HL-60 (cell line): Measurements from ENCODE around the gene DERL2.

Experiments
- GABPA ChIP-seq: IDR thresholded peaks from 2 replicates; pipeline ENCODE4 v1.6.1; 2012; ENCODE audit warnings: low read depth
- POLR2AphosphoS5 ChIP-seq: IDR thresholded peaks from 2 replicates; pipeline ENCODE4 v1.6.1; 2012; ENCODE audit warnings: low read depth
- TF ChIP-seq, protein P1 (sequence below): IDR thresholded peaks from one replicate; pipeline ENCODE4 v1.5.1; 2011; ENCODE audit warnings: low read length, control low read depth, inconsistent platforms; ENCODE audit not compliant: insufficient read depth
- TF ChIP-seq, protein P2 (sequence below): IDR thresholded peaks from 2 replicates; pipeline ENCODE4 v1.6.1; 2012; ENCODE audit warnings: low read depth; ENCODE audit not compliant: insufficient replicate concordance

DNA sequence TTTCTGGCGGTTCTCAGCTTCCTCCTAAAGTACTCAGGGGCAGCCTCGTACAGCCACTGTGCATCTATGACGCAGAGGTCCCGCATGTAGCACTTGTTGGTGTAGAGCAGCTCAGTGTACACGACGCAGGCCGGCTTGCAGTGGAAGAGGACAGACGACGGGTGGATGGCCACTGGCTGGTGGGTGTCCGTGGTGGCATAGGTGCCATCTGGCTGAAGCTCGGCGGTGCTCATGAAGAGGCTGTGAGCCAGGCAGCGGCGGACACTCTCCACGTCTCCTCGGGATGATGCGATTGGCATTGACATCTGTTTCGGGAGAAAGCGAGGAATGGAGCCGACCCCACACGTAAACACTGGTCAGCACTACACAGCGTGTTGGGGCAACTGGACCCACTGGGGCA lies 41.8 kb downstream of the DERL2 start:
- TF ChIP-seq, protein P1, sequence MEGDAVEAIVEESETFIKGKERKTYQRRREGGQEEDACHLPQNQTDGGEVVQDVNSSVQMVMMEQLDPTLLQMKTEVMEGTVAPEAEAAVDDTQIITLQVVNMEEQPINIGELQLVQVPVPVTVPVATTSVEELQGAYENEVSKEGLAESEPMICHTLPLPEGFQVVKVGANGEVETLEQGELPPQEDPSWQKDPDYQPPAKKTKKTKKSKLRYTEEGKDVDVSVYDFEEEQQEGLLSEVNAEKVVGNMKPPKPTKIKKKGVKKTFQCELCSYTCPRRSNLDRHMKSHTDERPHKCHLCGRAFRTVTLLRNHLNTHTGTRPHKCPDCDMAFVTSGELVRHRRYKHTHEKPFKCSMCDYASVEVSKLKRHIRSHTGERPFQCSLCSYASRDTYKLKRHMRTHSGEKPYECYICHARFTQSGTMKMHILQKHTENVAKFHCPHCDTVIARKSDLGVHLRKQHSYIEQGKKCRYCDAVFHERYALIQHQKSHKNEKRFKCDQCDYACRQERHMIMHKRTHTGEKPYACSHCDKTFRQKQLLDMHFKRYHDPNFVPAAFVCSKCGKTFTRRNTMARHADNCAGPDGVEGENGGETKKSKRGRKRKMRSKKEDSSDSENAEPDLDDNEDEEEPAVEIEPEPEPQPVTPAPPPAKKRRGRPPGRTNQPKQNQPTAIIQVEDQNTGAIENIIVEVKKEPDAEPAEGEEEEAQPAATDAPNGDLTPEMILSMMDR: no peak
- no peak for TF ChIP-seq POLR2AphosphoS5
- TF ChIP-seq, protein P2, sequence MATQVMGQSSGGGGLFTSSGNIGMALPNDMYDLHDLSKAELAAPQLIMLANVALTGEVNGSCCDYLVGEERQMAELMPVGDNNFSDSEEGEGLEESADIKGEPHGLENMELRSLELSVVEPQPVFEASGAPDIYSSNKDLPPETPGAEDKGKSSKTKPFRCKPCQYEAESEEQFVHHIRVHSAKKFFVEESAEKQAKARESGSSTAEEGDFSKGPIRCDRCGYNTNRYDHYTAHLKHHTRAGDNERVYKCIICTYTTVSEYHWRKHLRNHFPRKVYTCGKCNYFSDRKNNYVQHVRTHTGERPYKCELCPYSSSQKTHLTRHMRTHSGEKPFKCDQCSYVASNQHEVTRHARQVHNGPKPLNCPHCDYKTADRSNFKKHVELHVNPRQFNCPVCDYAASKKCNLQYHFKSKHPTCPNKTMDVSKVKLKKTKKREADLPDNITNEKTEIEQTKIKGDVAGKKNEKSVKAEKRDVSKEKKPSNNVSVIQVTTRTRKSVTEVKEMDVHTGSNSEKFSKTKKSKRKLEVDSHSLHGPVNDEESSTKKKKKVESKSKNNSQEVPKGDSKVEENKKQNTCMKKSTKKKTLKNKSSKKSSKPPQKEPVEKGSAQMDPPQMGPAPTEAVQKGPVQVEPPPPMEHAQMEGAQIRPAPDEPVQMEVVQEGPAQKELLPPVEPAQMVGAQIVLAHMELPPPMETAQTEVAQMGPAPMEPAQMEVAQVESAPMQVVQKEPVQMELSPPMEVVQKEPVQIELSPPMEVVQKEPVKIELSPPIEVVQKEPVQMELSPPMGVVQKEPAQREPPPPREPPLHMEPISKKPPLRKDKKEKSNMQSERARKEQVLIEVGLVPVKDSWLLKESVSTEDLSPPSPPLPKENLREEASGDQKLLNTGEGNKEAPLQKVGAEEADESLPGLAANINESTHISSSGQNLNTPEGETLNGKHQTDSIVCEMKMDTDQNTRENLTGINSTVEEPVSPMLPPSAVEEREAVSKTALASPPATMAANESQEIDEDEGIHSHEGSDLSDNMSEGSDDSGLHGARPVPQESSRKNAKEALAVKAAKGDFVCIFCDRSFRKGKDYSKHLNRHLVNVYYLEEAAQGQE: no peak
- no peak for TF ChIP-seq GABPA
